Daoy (cell line): ENCODE data around the gene CCP110. TPM values are rescaled to one million over a fixed set of nuclear protein-coding genes. Genes with fewer than 3 reads are reported as not detected.

ENCODE experiments used
- DNase-seq: peaks from one replicate; pipeline ENCODE4 v3.0.0-alpha.2; 2015; ENCODE audit warnings: low read depth
- total RNA-seq: library from RNA; depleted of rRNA; stranded (reverse); fragments of >200 nt; shearing (Covaris generic); gene quantifications from 2 replicates; pipeline ENCODE4 v1.2.3, GENCODE V29; 2014; rRNA removed

CCP110 gene
- total RNA-seq, 1 experiment from 2014 or later, result 14.2 TPM

DNA sequence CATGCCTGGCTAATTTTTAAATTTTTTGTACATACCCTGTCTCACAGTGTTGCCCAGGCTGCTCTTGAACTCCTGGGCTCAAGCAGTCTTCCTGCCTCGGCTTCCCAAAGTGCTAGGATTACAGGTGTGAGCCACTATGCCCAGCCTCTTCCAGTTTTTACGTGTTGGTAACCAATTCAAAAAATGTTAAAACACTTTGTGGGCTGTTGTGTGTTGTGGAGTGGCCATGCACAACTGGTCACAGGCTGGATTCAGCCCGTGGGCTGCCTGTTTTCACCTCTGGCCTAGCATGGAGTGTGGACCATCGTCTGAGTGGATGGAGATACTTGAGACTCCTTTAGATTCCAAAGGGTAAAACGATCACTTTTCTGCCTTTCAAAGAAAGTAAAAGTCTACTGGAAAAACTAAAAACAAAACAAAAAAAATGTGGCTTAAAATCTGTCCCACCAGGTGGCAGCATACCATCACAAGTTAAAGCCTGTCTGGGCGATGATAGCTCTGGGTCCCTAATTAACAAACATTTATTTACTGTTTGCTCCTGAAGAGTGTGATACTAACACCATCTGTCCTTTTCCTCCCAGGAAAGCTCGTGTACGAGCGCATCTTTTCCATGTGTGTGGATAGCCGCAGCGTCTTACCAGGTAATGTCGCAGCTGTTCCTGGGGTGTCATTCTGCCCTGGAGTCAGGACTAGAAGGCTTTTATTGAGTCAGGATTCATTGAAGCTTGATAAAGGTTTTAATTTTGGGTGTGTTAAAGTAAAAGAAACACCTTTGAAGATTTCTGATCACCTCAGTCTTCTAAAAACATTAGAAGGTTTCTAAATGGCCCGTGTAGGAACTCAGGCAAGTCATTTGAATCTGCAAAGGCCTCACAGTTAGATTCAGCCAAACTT, 77.6 kb downstream of the CCP110 start:
- peak; percentile 7 for DNase-seq

Other genes starting within 250 kb of the CCP110 start
- not detected in 2 replicates for gene CLEC19A, start 238.2 kb upstream of the CCP110 start, total RNA-seq
- 0.23 TPM in 1 of 2 replicates, not detected in the other for gene TMC5, start 106.1 kb upstream of the CCP110 start, total RNA-seq
- gene GDE1, start 1.8 kb upstream of the CCP110 start, total RNA-seq, result 56.1 and 79.3 TPM in 2 replicates
- gene VPS35L, start 31.8 kb downstream of the CCP110 start, total RNA-seq, result 11.8 and 12.1 TPM in 2 replicates
- 24.6 and 38.2 TPM in 2 replicates for gene KNOP1, start 194.3 kb downstream of the CCP110 start, total RNA-seq
- 14.9 and 18.6 TPM in 2 replicates for gene IQCK, start 194.3 kb downstream of the CCP110 start, total RNA-seq